Testis (tissue), 3 donors: ENCODE results near the gene RMND1. TPM values are rescaled to one million over a fixed set of nuclear protein-coding genes. Genes with fewer than 3 reads are reported as not detected.

Source experiments
- DNase-seq: peaks from one replicate; pipeline ENCODE4 v3.0.0-alpha.2; 2019
- H3K27ac ChIP-seq, 2 donors: fragments of 200-600 bp; sonication (generic); one replicate each; pipeline ENCODE4 v1.5.1; 2019
- H3K27me3 ChIP-seq: fragments of 200-600 bp; sonication (generic); one replicate; pipeline ENCODE4 v1.5.1; 2019
- H3K36me3 ChIP-seq: fragments of 200-600 bp; sonication (generic); one replicate; pipeline ENCODE4 v1.5.1; 2017; ENCODE audit warnings: low read depth; ENCODE audit errors: missing control alignments
- H3K4me1 ChIP-seq: fragments of 200-600 bp; sonication (generic); one replicate; pipeline ENCODE4 v1.5.1; 2019
- H3K4me3 ChIP-seq, 2 donors: fragments of 200-600 bp; sonication (generic); one replicate each; pipeline ENCODE4 v1.5.1; 2017 to 2019
- H3K9me3 ChIP-seq: fragments of 200-600 bp; sonication (generic); one replicate; pipeline ENCODE4 v1.5.1; 2017
- POLR2A ChIP-seq: fragments of 450-650 bp; IDR thresholded peaks from one replicate; pipeline ENCODE4 v1.6.1; 2017; ENCODE audit warnings: antibody characterized with exemption, mild to moderate bottlenecking, moderate library complexity
- WGBS, 2 donors: methylation state at CpG; one replicate each; pipeline ENCODE4 v1.1.5; 2018; 5-methylcytosine and 5-hydroxymethylcytosine counted together
- intact Hi-C: fragments of 100-400 bp; cut with DNase I; formaldehyde crosslinking; loops from one replicate; pipeline ENCODE4 v1.15.1; 2023; ENCODE audit warnings: low total_unique reads
- polyA plus RNA-seq: library from polyadenylated mRNA; stranded (reverse); fragments of 350-450 nt; fragmentation: Illumina TruSeq; extraction: RNeasy Lipid Tissue Mini Kit (QIAGEN cat#74804); gene quantifications from one replicate; pipeline ENCODE4 v1.2.3, GENCODE V29; 2014; ENCODE audit warnings: low read depth, low replicate concordance; ENCODE audit not compliant: insufficient read depth
- total RNA-seq, 2 donors: library from RNA; depleted of rRNA; stranded (reverse); fragments of >200 nt; gene quantifications; one replicate each; pipeline ENCODE4 v1.2.3, GENCODE V29; 2016
- TF ChIP-seq, protein P1 (sequence below), 3 experiments: fragments of 450-650 bp in 2 of 3; fragments of 200-600 bp in 1 of 3; sonication (generic) in 1 of 3; IDR thresholded peaks; one replicate each; pipeline ENCODE4 v1.5.1; 2016 to 2019; ENCODE audit warnings: antibody characterized with exemption in 3 of 3, mild to moderate bottlenecking in 2 of 3, moderate library complexity in 1 of 3

The RMND1 gene
- total and polyA plus RNA-seq, 3 donors from 2014 or later: 16.9 to 25.0 (median 23.8) TPM

DNA sequence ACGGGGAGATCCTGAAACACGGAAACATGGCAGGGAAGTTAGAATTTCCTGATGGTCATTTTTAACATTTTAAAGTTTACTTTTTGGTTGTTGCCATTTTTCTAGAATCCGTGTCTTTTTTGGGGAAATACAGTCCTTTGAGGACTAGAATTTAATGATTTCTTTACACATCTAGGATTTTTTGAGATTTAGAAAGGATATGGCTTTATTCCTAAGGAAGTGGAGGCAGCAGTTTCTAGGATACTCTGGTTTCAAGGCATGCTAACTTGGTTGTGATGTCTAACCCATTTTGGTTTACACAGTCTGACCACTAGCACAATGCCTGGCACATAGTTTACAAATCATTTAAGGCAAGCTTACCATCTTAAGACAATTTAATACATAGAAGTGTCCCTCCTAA, 59.5 kb downstream of the RMND1 start:
- intact Hi-C loops: no loop called here
- WGBS, 2 donors: 3 to 4% methylated on average over 3 of the region's 3 CpGs
- H3K27me3 ChIP-seq: no peaks in the 10 kb centered on the region

DNA sequence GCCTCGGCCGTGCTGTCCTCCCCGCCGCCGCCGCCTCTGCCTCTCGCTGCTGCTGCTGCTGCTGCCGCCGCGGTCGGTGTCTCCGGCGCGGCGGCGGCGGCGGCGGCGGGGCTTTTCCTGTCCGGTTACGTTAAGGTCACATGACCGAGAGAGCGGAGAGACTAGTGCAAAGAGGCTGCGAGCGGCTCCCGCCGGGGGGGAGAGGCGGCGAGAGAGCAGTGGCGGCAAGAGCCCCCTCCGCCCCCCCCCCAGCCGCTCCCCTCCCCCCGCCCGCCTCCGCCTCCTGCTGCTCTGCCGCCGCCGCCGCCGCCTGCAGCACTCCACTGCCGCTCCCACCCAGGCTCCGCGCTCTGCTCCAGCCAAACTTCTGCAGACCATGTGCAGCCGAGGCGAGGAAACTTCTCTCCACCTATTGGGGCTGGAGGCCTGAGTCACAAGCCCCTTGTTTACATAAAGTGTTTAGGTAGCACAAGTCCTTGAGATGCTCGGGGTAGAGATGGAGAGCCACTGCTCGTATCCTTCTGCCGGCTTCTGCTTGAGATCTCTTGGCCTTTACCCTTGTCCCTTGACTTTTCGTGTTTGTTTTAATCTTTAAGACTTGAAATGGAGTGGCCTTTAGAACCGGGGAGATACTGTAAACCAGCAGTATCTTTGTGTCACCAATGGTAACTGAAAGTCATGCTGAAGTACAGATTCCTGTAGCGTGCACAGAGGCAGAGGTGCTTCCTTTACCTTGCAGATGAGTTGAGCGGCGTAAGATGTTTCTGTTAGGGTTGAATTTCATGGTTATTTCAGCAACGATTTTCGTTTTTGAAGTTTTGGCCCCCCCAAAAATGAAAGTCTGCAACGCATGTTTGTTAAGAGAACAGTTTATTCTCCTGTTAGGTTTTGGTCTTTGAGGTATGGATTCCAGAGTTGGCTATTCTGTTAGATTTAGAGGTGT, 60.2 kb downstream of the RMND1 start, which contains the start of gene ZBTB2:
ZBTB2 (minus strand) TSS at position 89 of the 943 bp plus-strand sequence. CDS start 17,922 bp downstream, outside the sequence.
- Histone ChIP-seq H3K36me3 (no peaks in the 10 kb centered on the region), H3K9me3 (no peaks in the 10 kb centered on the region), H3K4me1 (peaks cover 45% of the 10 kb centered on the region), H3K27ac (peak within 1 kb of the TSS; percentile 99 to 100), H3K27me3 (no peaks in the 10 kb centered on the region), H3K4me3 (peak within 1 kb of the TSS; percentile 99 to 100)
- intact Hi-C loops: no loop called here
- WGBS, 2 donors: 1 to 4% methylated on average over 28 to 42 of the region's 57 CpGs
- DNase-seq: peak; percentile 70
- TF ChIP-seq POLR2A: no peak
- TF ChIP-seq, protein P1, sequence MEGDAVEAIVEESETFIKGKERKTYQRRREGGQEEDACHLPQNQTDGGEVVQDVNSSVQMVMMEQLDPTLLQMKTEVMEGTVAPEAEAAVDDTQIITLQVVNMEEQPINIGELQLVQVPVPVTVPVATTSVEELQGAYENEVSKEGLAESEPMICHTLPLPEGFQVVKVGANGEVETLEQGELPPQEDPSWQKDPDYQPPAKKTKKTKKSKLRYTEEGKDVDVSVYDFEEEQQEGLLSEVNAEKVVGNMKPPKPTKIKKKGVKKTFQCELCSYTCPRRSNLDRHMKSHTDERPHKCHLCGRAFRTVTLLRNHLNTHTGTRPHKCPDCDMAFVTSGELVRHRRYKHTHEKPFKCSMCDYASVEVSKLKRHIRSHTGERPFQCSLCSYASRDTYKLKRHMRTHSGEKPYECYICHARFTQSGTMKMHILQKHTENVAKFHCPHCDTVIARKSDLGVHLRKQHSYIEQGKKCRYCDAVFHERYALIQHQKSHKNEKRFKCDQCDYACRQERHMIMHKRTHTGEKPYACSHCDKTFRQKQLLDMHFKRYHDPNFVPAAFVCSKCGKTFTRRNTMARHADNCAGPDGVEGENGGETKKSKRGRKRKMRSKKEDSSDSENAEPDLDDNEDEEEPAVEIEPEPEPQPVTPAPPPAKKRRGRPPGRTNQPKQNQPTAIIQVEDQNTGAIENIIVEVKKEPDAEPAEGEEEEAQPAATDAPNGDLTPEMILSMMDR (IDR thresholded peaks at IDR 0.05): no peak

More for the DNA sequence above, 59.5 kb downstream of the RMND1 start:
- peak overlapping the region in 1 of 2 donors; percentile 99 for H3K27ac ChIP-seq
- peak overlapping the region; percentile 99 to 100 for H3K4me3 ChIP-seq
- peaks cover 45% of the 10 kb centered on the region for H3K4me1 ChIP-seq
- DNase-seq: no peak
- no peaks in the 10 kb centered on the region for H3K36me3 ChIP-seq
- no peaks in the 10 kb centered on the region for H3K9me3 ChIP-seq
- no peak for TF ChIP-seq POLR2A
- TF ChIP-seq, protein P1 (IDR thresholded peaks at IDR 0.05): no peak

- no peaks in the 10 kb centered on the region for H3K27me3 ChIP-seq
- H3K9me3 ChIP-seq: no peaks in the 10 kb centered on the region
- intact Hi-C loops: no loop called here
- peak overlapping the region; percentile 99 to 100 for H3K27ac ChIP-seq
- DNase-seq: peak; percentile 72
- WGBS, 2 donors: 0% methylated on average over 52 of the region's 78 CpGs; no CpG with 5 or more reads in 1 of the 2 donors
- no peaks in the 10 kb centered on the region for H3K36me3 ChIP-seq
- TF ChIP-seq, protein P1 (IDR thresholded peaks at IDR 0.05): no peak
- no peak for TF ChIP-seq POLR2A
- peak overlapping the region; percentile 99 to 100 for H3K4me3 ChIP-seq
- peaks cover 39% of the 10 kb centered on the region for H3K4me1 ChIP-seq
These were observed 61.0 kb downstream of the RMND1 start for GRCh38 chr6:151390851-151391470.

- no peaks in the 10 kb centered on the region for H3K9me3 ChIP-seq
- peak; percentile 98 for DNase-seq
- 1% methylated on average over 42 of the region's 79 CpGs; no CpG with 5 or more reads in 1 of the 2 donors for WGBS, 2 donors
These were observed 61.6 kb downstream of the RMND1 start for GRCh38 chr6:151390276-151390850.

More at GRCh38 chr6:151390276-151390850, 61.6 kb downstream of the RMND1 start:
- peak overlapping the region; percentile 99 to 100 for H3K4me3 ChIP-seq
- peak overlapping the region; percentile 99 to 100 for H3K27ac ChIP-seq
- peaks cover 35% of the 10 kb centered on the region for H3K4me1 ChIP-seq
- intact Hi-C loops: no loop called here
- no peaks in the 10 kb centered on the region for H3K27me3 ChIP-seq
- no peaks in the 10 kb centered on the region for H3K36me3 ChIP-seq
- peak; percentile 35 for TF ChIP-seq POLR2A
- TF ChIP-seq, protein P1 (IDR thresholded peaks at IDR 0.05): no peak
